ENCODE data around the gene TMEM254. TPM values are rescaled to one million over a fixed set of nuclear protein-coding genes. Genes with fewer than 3 reads are reported as not detected.

TMEM254 gene
- total and polyA plus RNA-seq, 2 of the 13 experiments (the other 11 are each of a cell fraction or from before 2014, with no cell fraction given) = 11.2 to 39.0 TPM

DNA sequence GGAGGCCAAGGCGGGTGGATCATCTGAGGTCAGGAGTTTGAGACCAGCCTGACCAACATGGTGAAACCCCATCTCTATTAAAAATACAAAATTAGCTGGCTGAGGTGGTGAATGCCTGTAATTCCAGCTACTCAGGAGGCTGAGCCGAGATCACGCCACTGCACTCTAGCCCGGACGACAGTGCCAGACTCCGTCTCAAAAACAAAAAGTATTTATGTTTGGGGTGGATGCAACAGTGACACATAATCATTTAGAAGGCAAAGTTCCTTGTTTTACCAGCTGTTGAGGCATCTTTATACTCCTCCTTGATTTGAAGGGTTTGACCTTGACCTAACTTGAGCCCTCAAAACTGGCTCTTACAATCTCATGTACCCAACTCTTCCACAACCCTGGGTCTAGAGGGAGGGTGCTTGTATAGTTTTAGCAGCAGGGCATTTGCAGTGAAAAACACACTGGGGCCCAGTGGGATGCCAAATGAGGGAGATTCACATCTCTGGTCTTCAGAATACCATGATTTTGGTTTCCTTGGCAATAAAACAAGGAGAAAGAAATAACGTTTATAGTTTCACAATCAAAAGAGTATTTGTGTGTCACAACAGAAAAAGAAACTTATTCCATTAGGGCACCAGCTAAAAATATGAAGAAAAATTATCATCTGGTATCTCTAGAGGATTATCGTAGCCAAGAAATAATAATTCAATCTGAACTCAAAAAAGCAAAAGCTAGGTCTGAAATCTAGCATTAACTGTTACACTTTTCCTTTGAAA lies 14.2 kb upstream of the TMEM254 start:
- 85% methylated on average over 8 of the region's 8 CpGs for WGBS (ENCODE audit: low lambda C conversion rate)
- CTCF ChIA-PET (ENCODE audit: low intra/inter-chr PET ratio, low total read pairs) = no interaction called here
- Histone ChIP-seq H3K9ac (ENCODE audit: insufficient read depth, low read depth, low read length) (no peak overlapping the region), H2AFZ (ENCODE audit: low read length) (no peak overlapping the region), H3K9me3 (ENCODE audit: low read length) (peaks cover 7% of the 10 kb centered on the region), H3K4me3 (replicated peaks in 1 of 3; ENCODE audit: insufficient read depth in 1 of 3, low read depth in 2 of 3, low read length in 3 of 3) (no peak overlapping the region), H3K79me2 (ENCODE audit: insufficient read depth, low read length) (no peaks in the 10 kb centered on the region), H4K20me1 (ENCODE audit: insufficient read depth, low read length) (no peaks in the 10 kb centered on the region), H3K27me3 (ENCODE audit: control insufficient read depth in 1 of 2, insufficient read depth in 2 of 2, low read length in 2 of 2) (no peaks in the 10 kb centered on the region), H3K27ac (ENCODE audit: extremely low read length, insufficient read depth, low read length) (no peak overlapping the region), H3K4me1 (ENCODE audit: insufficient read depth, low read length) (peaks cover 6% of the 10 kb centered on the region), H3K4me2 (ENCODE audit: low read depth, low read length) (no peak overlapping the region), H3K36me3 (replicated peaks in 1 of 2; ENCODE audit: control insufficient read depth in 1 of 2, insufficient read depth in 2 of 2, low read length in 2 of 2) (no peaks in the 10 kb centered on the region)
- DNase-seq (ENCODE audit: low spot score) = no peak
- no peak for TF ChIP-seq CENPX (CRISPR knock-in tag; IDR thresholded peaks at IDR 0.05)
- FAIRE-seq = no peak
- ATAC-seq = no peak
- intact Hi-C loops (cut with micrococcal nuclease; ENCODE audit: unreplicated experiment) (no loop called here), in situ Hi-C loops (cut with HindIII; ENCODE audit: extremely low pct_ligation_motif_present, low pct_unique_long_range_greater_than_20kb) (no loop called here)
- no TSS peak for BruUV-seq (replicated peaks)
- POLR2A ChIA-PET = interaction anchor here (1.7 kb wide), 1 partner anchor 15 kb away, joined by 3 read pairs; no protein-coding TSS in a partner anchor

DNA sequence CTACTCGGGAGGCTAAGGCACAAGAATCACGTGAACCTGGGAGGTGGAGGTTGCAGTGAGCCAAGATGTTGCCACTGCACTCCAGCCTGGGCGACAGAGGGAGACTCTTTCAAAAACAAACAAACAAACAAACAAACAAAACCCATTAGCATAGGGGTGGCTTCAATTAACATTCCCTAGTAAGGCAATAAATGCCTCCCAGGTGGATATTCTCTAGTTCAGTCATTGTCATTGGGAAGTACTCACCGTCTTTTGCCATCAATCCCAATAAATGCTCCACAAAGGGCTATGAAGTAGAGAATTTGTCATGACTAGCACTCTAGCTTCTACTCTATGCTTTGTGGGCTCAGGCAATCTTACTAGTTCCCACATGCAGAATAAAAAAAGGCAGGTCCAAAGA lies 11.7 kb upstream of the TMEM254 start:
- FAIRE-seq (no peak), DNase-seq (ENCODE audit: low spot score) (no peak), ATAC-seq (no peak)
- 49% methylated on average over 4 of the region's 4 CpGs for WGBS (ENCODE audit: low lambda C conversion rate)
- intact Hi-C loops (cut with micrococcal nuclease; ENCODE audit: unreplicated experiment) = no loop called here
- ChIA-PET POLR2A (no interaction called here), CTCF (ENCODE audit: low intra/inter-chr PET ratio, low total read pairs) (no interaction called here)
- H3K27me3 ChIP-seq (ENCODE audit: control insufficient read depth in 1 of 2, insufficient read depth in 2 of 2, low read length in 2 of 2) = no peaks in the 10 kb centered on the region
- H3K4me2 ChIP-seq (ENCODE audit: low read depth, low read length) = no peak overlapping the region
- H2AFZ ChIP-seq (ENCODE audit: low read length) = no peak overlapping the region
- H4K20me1 ChIP-seq (ENCODE audit: insufficient read depth, low read length) = no peaks in the 10 kb centered on the region
- no peak overlapping the region for H3K4me3 ChIP-seq (replicated peaks in 1 of 3; ENCODE audit: insufficient read depth in 1 of 3, low read depth in 2 of 3, low read length in 3 of 3)
- H3K4me1 ChIP-seq (ENCODE audit: insufficient read depth, low read length) = peaks cover 6% of the 10 kb centered on the region
- H3K9ac ChIP-seq (ENCODE audit: insufficient read depth, low read depth, low read length) = no peak overlapping the region
- no TSS peak for BruUV-seq (replicated peaks)
- peaks cover 7% of the 10 kb centered on the region for H3K9me3 ChIP-seq (ENCODE audit: low read length)
- in situ Hi-C loops (cut with HindIII; ENCODE audit: extremely low pct_ligation_motif_present, low pct_unique_long_range_greater_than_20kb) = no loop called here
- no peak overlapping the region for H3K27ac ChIP-seq (ENCODE audit: extremely low read length, insufficient read depth, low read length)
- H3K79me2 ChIP-seq (ENCODE audit: insufficient read depth, low read length) = no peaks in the 10 kb centered on the region
- H3K36me3 ChIP-seq (replicated peaks in 1 of 2; ENCODE audit: control insufficient read depth in 1 of 2, insufficient read depth in 2 of 2, low read length in 2 of 2) = no peaks in the 10 kb centered on the region
- TF ChIP-seq TCF12 (IDR thresholded peaks at IDR 0.05) = no peak
- TF ChIP-seq TCF12 (CRISPR knock-in tag; IDR thresholded peaks at IDR 0.05) = no peak
- no peak for TF ChIP-seq SRSF9 (IDR thresholded peaks at IDR 0.05; ENCODE audit: borderline replicate concordance, insufficient read depth, low read depth, low read length, poor library complexity, severe bottlenecking)
- TF ChIP-seq NRL (CRISPR knock-in tag; IDR thresholded peaks at IDR 0.05; ENCODE audit: borderline replicate concordance) = no peak
- TF ChIP-seq REXO4 (CRISPR knock-in tag; IDR thresholded peaks at IDR 0.05; ENCODE audit: borderline replicate concordance) = no peak
- no peak for TF ChIP-seq ZNF672 (CRISPR knock-in tag; IDR thresholded peaks at IDR 0.05)
- TF ChIP-seq, protein P1, sequence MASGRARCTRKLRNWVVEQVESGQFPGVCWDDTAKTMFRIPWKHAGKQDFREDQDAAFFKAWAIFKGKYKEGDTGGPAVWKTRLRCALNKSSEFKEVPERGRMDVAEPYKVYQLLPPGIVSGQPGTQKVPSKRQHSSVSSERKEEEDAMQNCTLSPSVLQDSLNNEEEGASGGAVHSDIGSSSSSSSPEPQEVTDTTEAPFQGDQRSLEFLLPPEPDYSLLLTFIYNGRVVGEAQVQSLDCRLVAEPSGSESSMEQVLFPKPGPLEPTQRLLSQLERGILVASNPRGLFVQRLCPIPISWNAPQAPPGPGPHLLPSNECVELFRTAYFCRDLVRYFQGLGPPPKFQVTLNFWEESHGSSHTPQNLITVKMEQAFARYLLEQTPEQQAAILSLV (CRISPR knock-in tag; IDR thresholded peaks at IDR 0.05; ENCODE audit: borderline replicate concordance) = no peak
- no peak for TF ChIP-seq GABPA (IDR thresholded peaks at IDR 0.05; ENCODE audit: low read depth, low read length)
- TF ChIP-seq GABPA (CRISPR knock-in tag; IDR thresholded peaks at IDR 0.05; ENCODE audit: low read depth) = no peak
- TF ChIP-seq TBL1XR1 (IDR thresholded peaks at IDR 0.05; ENCODE audit: borderline replicate concordance, low read length, partially characterized antibody) = no peak
- TF ChIP-seq, protein P2, sequence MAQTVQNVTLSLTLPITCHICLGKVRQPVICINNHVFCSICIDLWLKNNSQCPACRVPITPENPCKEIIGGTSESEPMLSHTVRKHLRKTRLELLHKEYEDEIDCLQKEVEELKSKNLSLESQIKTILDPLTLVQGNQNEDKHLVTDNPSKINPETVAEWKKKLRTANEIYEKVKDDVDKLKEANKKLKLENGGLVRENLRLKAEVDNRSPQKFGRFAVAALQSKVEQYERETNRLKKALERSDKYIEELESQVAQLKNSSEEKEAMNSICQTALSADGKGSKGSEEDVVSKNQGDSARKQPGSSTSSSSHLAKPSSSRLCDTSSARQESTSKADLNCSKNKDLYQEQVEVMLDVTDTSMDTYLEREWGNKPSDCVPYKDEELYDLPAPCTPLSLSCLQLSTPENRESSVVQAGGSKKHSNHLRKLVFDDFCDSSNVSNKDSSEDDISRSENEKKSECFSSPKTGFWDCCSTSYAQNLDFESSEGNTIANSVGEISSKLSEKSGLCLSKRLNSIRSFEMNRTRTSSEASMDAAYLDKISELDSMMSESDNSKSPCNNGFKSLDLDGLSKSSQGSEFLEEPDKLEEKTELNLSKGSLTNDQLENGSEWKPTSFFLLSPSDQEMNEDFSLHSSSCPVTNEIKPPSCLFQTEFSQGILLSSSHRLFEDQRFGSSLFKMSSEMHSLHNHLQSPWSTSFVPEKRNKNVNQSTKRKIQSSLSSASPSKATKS (CRISPR knock-in tag; IDR thresholded peaks at IDR 0.05) = no peak
- no peak for TF ChIP-seq MAF1 (CRISPR knock-in tag; IDR thresholded peaks at IDR 0.05; ENCODE audit: borderline replicate concordance)
- TF ChIP-seq, protein P3, sequence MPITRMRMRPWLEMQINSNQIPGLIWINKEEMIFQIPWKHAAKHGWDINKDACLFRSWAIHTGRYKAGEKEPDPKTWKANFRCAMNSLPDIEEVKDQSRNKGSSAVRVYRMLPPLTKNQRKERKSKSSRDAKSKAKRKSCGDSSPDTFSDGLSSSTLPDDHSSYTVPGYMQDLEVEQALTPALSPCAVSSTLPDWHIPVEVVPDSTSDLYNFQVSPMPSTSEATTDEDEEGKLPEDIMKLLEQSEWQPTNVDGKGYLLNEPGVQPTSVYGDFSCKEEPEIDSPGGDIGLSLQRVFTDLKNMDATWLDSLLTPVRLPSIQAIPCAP (CRISPR knock-in tag; IDR thresholded peaks at IDR 0.05; ENCODE audit: low read depth) = no peak
